OCI-LY7 (cell line): ENCODE measurements around the gene B9D2. TPM values are rescaled to one million over a fixed set of nuclear protein-coding genes. Genes with fewer than 3 reads are reported as not detected.
A peak's percentile ranks its signal among the peaks of the same experiment; 100 is the strongest.

Source experiments
- BruUV-seq: library from RNA; stranded (reverse); fragments of 400-500 nt; replicated peaks from 2 replicates; lab custom pipeline; 2021; lab: Mats Ljungman, UMichigan
- CTCF ChIA-PET: fragments of 300-600 bp; sonication (Branson Sonifier 250); formaldehyde crosslinking; loops from one replicate; lab custom pipeline; 2022; ENCODE audit warnings: antibody characterized with exemption; ENCODE audit not compliant: unreplicated experiment; lab: Charles Lee
- POLR2A ChIA-PET: fragments of 300-600 bp; sonication (Branson Sonifier 250); formaldehyde crosslinking; loops from one replicate; lab custom pipeline; 2022; ENCODE audit warnings: antibody characterized with exemption; lab: Charles Lee
- DNase-seq: peaks from one replicate; pipeline ENCODE4 v3.0.0-alpha.2; 2015; ENCODE audit warnings: low spot score
- H2AFZ ChIP-seq: fragments of 200-600 bp; sonication (generic), shearing (Covaris generic); 2 replicates; pipeline ENCODE4 v1.6.1; 2014; ENCODE audit warnings: mild to moderate bottlenecking, antibody characterized with exemption, low read length, moderate library complexity
- H3K27ac ChIP-seq: fragments of 200-600 bp; sonication (generic); 2 replicates; pipeline ENCODE4 v1.5.1; 2014; ENCODE audit warnings: mixed run types, low read depth, mild to moderate bottlenecking, moderate library complexity, low read length, inconsistent platforms; ENCODE audit not compliant: poor library complexity, severe bottlenecking
- H3K36me3 ChIP-seq: fragments of 200-600 bp; sonication (generic); 2 replicates; pipeline ENCODE4 v1.6.1; 2014; ENCODE audit warnings: mild to moderate bottlenecking, antibody characterized with exemption, low read length, moderate library complexity, mixed read lengths; ENCODE audit not compliant: insufficient read depth
- H3K4me1 ChIP-seq: fragments of 200-600 bp; sonication (generic); 2 replicates; pipeline ENCODE4 v1.5.1; 2014; ENCODE audit warnings: mild to moderate bottlenecking, low read length; ENCODE audit not compliant: insufficient read depth, poor library complexity, severe bottlenecking
- H3K4me2 ChIP-seq: fragments of 200-600 bp; sonication (generic); 2 replicates; pipeline ENCODE4 v1.6.1; 2014; ENCODE audit warnings: mild to moderate bottlenecking, low read length
- H3K4me3 ChIP-seq: fragments of 200-600 bp; sonication (generic); 2 replicates; pipeline ENCODE4 v1.5.1; 2014; ENCODE audit warnings: mild to moderate bottlenecking, low read depth, low read length; ENCODE audit not compliant: poor library complexity, severe bottlenecking
- H3K79me2 ChIP-seq: fragments of 200-600 bp; sonication (generic); 2 replicates; pipeline ENCODE4 v1.6.1; 2016; ENCODE audit warnings: low read depth, mild to moderate bottlenecking, low read length, moderate library complexity, mixed read lengths; ENCODE audit not compliant: insufficient read depth
- H3K9me2 ChIP-seq: fragments of 200-600 bp; sonication (generic); 2 replicates; pipeline ENCODE4 v1.6.1; 2016; ENCODE audit warnings: mild to moderate bottlenecking, low read length, mixed read lengths; ENCODE audit not compliant: insufficient read depth
- H3K9me3 ChIP-seq: fragments of 200-600 bp; sonication (generic); 2 replicates; pipeline ENCODE4 v1.6.1; 2014; ENCODE audit warnings: mild to moderate bottlenecking, mixed run types, low read length, mixed read lengths
- H4K20me1 ChIP-seq: fragments of 200-600 bp; sonication (generic); 2 replicates; pipeline ENCODE4 v1.6.1; 2014; ENCODE audit warnings: mild to moderate bottlenecking, antibody characterized with exemption, low read length, moderate library complexity, mixed read lengths; ENCODE audit not compliant: insufficient read depth
- CTCF ChIP-seq: fragments of 200-600 bp; sonication (generic); conservative IDR thresholded peaks from 2 replicates; pipeline ENCODE4 v1.5.1; 2014; ENCODE audit warnings: mild to moderate bottlenecking, antibody characterized with exemption, low read length, moderate library complexity, mixed read lengths
- EZH2phosphoT487 ChIP-seq: fragments of 200-600 bp; sonication (generic); IDR thresholded peaks from 2 replicates; pipeline ENCODE4 v1.6.1; 2018; ENCODE audit warnings: low read depth, borderline replicate concordance, mild to moderate bottlenecking, mixed run types, antibody characterized with exemption, low read length, moderate library complexity, mixed read lengths
- intact Hi-C: fragments of 100-400 bp; cut with micrococcal nuclease; formaldehyde crosslinking; loops from one replicate; pipeline ENCODE4 v1.10.0; 2022; ENCODE audit not compliant: unreplicated experiment
- total RNA-seq, 2 experiments: library from RNA; depleted of rRNA in 1 of 2; stranded (reverse); fragments of >200 nt in 1 of 2; shearing (Covaris generic) in 1 of 2; gene quantifications; 2 replicates each; pipeline ENCODE4 v1.2.3, GENCODE V29; 2014 to 2022

B9D2 gene
- total RNA-seq, 2 experiments from 2014 or later = 3.9 to 5.2 TPM

GRCh38 chr19:41321600-41322270 lies 42.2 kb downstream of the B9D2 start:
- Histone ChIP-seq H3K4me1 (peaks cover 26% of the 10 kb centered on the region), H3K9me3 (no peaks in the 10 kb centered on the region), H2AFZ (no peak overlapping the region), H3K36me3 (peaks cover 71% of the 10 kb centered on the region), H3K4me3 (no peak overlapping the region), H3K79me2 (no peaks in the 10 kb centered on the region), H3K9me2 (no peaks in the 10 kb centered on the region), H3K27ac (no peak overlapping the region), H4K20me1 (no peaks in the 10 kb centered on the region; the same call in 1 of the 2 replicates), H3K4me2 (no peak overlapping the region)
- intact Hi-C loops = no loop called here
- DNase-seq = peak; percentile 40
- ChIA-PET POLR2A (no interaction called here), CTCF (no interaction called here)
- BruUV-seq = no TSS peak
- no peak for TF ChIP-seq EZH2phosphoT487
- TF ChIP-seq CTCF = peak; percentile 73

- Histone ChIP-seq H3K79me2 (no peaks in the 10 kb centered on the region), H3K4me3 (no peak overlapping the region), H3K4me1 (peaks cover 20% of the 10 kb centered on the region), H3K4me2 (no peak overlapping the region), H3K9me3 (no peaks in the 10 kb centered on the region), H4K20me1 (no peaks in the 10 kb centered on the region; the same call in 1 of the 2 replicates), H3K27ac (no peak overlapping the region), H3K36me3 (peaks cover 76% of the 10 kb centered on the region), H2AFZ (no peak overlapping the region), H3K9me2 (no peaks in the 10 kb centered on the region)
- TF ChIP-seq CTCF = no peak
- no peak for TF ChIP-seq EZH2phosphoT487
- intact Hi-C loops = no loop called here
- BruUV-seq = no TSS peak
- CTCF ChIA-PET = no interaction called here
- DNase-seq = no peak
- POLR2A ChIA-PET = no interaction called here
Measured at GRCh38 chr19:41321204-41321599, 42.7 kb downstream of the B9D2 start.

GRCh38 chr19:41320568-41320967 lies 43.4 kb downstream of the B9D2 start:
- Histone ChIP-seq H2AFZ (no peak overlapping the region), H3K27ac (no peak overlapping the region), H3K4me2 (no peak overlapping the region), H3K79me2 (no peaks in the 10 kb centered on the region), H3K4me1 (peaks cover 14% of the 10 kb centered on the region), H3K36me3 (peaks cover 83% of the 10 kb centered on the region), H3K4me3 (no peak overlapping the region), H3K9me2 (no peaks in the 10 kb centered on the region), H4K20me1 (no peaks in the 10 kb centered on the region; the same call in 1 of the 2 replicates), H3K9me3 (no peaks in the 10 kb centered on the region)
- TF ChIP-seq EZH2phosphoT487 (no peak), CTCF (no peak)
- ChIA-PET CTCF (no interaction called here), POLR2A (no interaction called here)
- no peak for DNase-seq
- no TSS peak for BruUV-seq
- intact Hi-C loops = no loop called here
